Measurements from ENCODE around the gene MINDY2. TPM values are rescaled to one million over a fixed set of nuclear protein-coding genes. Genes with fewer than 3 reads are reported as not detected.

The MINDY2 gene
- total and polyA plus RNA-seq, 9 of the 15 experiments (the other 6 are each of a cell fraction or from before 2014, with no cell fraction given): 2.4 to 15.3 (median 7.2) TPM

- TF ChIP-seq AFF1 (IDR thresholded peaks at IDR 0.05; ENCODE audit: low read depth in 1 of 2, partially characterized antibody in 2 of 2) (peak in 1 of 2 experiments; percentile 28), ZNF398 (CRISPR knock-in tag; IDR thresholded peaks at IDR 0.05) (no peak), ZBTB34 (CRISPR knock-in tag; IDR thresholded peaks at IDR 0.05) (no peak), HDAC2 (IDR thresholded peaks at IDR 0.05) (peak; percentile 61; the same call in 1 of the 2 replicates), ETS1 (conservative IDR thresholded peaks at IDR 0.05; ENCODE audit: control insufficient read depth, low read depth, low read length) (0 out of 2 replicates have a peak, but pooled peaks have one; percentile 34), KDM5B (IDR thresholded peaks at IDR 0.05; ENCODE audit: insufficient replicate concordance, low read depth, low read length) (peak; percentile 69), STAT6 (CRISPR knock-in tag; IDR thresholded peaks at IDR 0.05) (no peak), YBX1 (IDR thresholded peaks at IDR 0.05) (no peak), PHTF2 (CRISPR knock-in tag; IDR thresholded peaks at IDR 0.05) (no peak; the same call in 1 of the 2 replicates), ZNF124 (CRISPR knock-in tag; IDR thresholded peaks at IDR 0.05) (no peak), TBL1XR1 (IDR thresholded peaks at IDR 0.05; ENCODE audit: low read length in 2 of 2) (no peak), TSC22D4 (tag; IDR thresholded peaks at IDR 0.05) (no peak), NR2F6 (CRISPR knock-in tag; IDR thresholded peaks at IDR 0.05) (no peak), ZC3H11A (IDR thresholded peaks at IDR 0.05; ENCODE audit: low read depth, low read length) (no peak), BCL6 (CRISPR knock-in tag; IDR thresholded peaks at IDR 0.05) (no peak)
Measured at GRCh38 chr15:58749532-58750337, 21.4 kb upstream of the MINDY2 start, which contains the start of gene ADAM10 (continued).

Data from K562 (cell line).